ENCODE data around the gene ENAM. TPM values are rescaled to one million over a fixed set of nuclear protein-coding genes. Genes with fewer than 3 reads are reported as not detected.
"Not testable (repeated sequence)": the region's sequence is repeated elsewhere in the genome, so short reads cannot be mapped to it uniquely, and the experiment has no call there.

The ENAM gene
- total RNA-seq, 1 experiment from 2014 or later = not detected

GRCh38 chr4:70627620-70628019, 924 bp upstream of the ENAM start:
- no peak for DNase-seq (ENCODE audit: extremely low read depth, low read depth)

DNA sequence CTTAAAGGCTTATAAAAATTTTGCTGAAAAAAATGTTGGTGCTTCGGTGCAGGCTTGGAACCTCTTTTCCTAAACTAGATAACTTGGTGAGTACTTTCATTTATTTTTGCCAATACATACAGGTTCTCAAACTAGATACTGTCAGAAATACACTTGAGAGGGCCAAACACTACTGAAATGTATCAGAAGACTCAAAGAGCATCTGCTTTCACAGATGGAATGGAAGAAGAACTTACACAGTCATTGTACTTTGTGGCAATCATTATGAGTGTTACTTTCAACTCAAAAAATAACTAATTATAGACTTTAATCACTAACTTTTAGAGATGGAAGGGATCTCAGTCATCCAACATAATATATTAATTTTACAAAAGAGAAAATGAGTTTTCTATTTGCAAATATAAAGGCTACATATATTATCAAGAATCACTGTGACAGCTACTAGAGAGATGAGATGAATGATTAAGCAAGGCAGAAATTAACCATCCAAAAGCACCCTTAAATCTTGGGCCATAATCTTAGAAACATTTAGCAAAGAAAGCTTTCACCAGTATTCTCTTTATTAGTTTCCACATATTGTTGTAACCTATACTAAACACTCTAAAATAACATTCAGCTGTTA, 1.0 kb downstream of the ENAM start:
- DNase-seq (ENCODE audit: extremely low read depth, low read depth) = no peak

DNA sequence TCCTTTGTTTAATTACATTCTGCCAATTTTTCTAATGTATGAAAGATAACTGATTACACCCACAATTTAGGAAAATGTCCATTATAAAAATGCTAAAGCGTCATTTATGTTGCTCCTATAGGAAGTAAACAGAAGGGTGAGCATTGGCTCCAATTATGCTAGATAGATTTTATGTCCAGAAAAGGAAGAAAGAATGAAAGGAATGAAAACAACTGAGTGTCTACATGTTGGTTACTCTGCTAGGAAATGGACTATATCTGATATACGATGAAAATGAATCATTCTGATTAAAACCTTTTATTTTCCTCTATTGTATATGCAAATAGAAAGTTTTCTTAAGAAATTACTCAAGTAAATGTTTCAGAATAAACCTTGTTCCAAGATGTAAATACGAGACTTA, 1.6 kb downstream of the ENAM start:
- DNase-seq (ENCODE audit: extremely low read depth, low read depth) = no peak

GRCh38 chr4:70632028-70632427, 3.5 kb downstream of the ENAM start:
- no peak for DNase-seq (ENCODE audit: extremely low read depth, low read depth)

GRCh38 chr4:70634482-70634881, 5.9 kb downstream of the ENAM start:
- no peak for DNase-seq (ENCODE audit: extremely low read depth, low read depth)

DNA sequence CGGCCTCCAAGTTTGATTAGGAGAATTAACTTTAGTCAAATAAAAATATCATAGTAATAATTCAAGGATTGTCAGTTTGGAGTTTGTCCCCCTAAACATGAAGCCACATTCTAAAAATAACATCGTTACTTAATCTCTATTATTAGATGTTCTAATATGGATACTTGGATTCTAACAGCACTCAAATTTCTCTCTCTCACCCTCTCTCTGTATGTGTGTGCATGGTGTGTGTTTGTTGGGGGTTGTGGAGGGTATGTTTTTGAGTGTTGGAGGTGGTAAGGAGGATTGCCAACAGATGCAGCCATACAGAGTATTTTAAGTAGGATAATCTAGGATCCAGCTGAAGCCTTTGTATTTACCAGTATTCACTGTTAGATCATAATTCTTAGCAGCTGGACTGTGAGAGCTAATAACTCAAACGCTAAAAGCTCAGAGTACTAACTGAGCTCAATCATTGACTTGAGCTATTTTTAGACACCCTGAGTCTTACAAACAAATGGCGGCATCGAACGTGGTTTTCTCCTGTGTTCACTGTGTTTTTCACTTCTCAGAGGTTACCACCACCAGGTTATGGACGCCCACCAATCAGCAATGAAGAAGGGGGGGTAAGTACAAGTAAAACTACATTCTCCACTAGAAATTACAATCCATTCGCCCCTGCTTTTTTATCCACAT, 8.8 kb downstream of the ENAM start:
- DNase-seq (ENCODE audit: extremely low read depth, low read depth) = no peak

DNA sequence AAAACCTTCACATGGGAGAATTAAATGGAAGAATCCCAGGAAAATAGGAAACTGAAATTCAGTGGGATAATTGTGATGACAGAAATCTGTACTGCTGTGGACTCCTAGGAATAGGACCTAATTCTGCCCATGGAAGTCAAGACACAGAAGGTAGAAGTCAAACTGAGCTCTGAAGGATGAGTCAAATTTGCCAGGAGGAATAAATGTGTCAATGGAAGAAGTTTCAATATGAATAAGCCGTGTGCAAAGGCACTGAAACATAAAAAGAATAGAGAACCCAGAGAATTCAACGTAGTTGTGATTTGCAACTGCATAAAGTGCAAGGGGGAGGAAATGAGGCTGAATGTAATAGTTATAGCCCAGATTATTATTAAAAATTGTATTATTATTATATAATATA, 11.6 kb downstream of the ENAM start:
- no peak for DNase-seq (ENCODE audit: extremely low read depth, low read depth)

- DNase-seq (ENCODE audit: extremely low read depth, low read depth) = not testable (repeated sequence)
Measured at GRCh38 chr4:70650741-70651140, 22.2 kb downstream of the ENAM start.

GRCh38 chr4:70651864-70652506, 23.4 kb downstream of the ENAM start:
- peak; percentile 25 for DNase-seq (ENCODE audit: extremely low read depth, low read depth)

- no peak for DNase-seq (ENCODE audit: extremely low read depth, low read depth)
Measured at GRCh38 chr4:70654605-70655011, 26.1 kb downstream of the ENAM start.

DNA sequence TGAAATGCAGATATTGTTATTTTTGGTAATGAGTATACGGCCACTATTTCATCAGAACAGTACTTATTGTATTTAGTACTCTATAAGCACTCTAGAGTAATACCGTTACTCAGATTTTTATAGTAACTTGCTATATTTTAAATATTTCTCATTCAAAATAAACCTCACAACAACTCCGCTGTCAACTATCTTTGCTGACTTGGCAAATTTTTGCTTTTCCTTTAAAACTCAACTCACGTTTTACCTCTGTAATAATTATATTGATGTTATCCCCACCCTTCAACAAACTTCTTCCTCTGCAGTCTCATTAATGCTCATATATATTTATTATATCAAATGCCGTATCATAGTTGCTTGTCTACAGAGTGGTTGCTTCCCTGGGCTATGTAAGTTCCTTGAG, 28.8 kb downstream of the ENAM start:
- DNase-seq (ENCODE audit: extremely low read depth, low read depth) = no peak

DNA sequence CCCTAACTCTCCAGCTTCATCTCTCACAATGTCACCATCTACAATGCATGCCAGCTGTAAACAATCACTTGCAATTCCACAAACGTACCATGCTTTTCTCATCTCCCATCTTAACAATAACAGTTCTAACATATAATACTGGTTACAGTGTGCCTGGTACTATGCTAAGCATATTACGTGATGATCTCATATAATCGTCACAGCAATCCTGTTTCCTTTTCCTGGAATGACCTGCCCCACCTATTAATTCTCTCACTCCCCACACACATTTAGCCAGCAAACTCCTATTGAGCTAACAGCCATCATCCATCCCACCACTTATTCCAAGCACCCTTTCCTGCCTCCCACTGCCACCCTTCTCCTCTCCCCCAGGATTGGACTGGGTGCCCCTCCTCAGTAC, 29.9 kb downstream of the ENAM start:
- DNase-seq (ENCODE audit: extremely low read depth, low read depth) = no peak

- no peak for DNase-seq (ENCODE audit: extremely low read depth, low read depth)
Measured at GRCh38 chr4:70660106-70660505, 31.6 kb downstream of the ENAM start.

- not testable (repeated sequence) for DNase-seq (ENCODE audit: extremely low read depth, low read depth)
Measured at GRCh38 chr4:70661309-70661922, 32.9 kb downstream of the ENAM start.

- DNase-seq (ENCODE audit: extremely low read depth, low read depth) = no peak
Measured at GRCh38 chr4:70666369-70666768, 37.8 kb downstream of the ENAM start, which contains the start of gene JCHAIN. Gene JCHAIN, minus strand, starts transcription at chr4:70666508. Its CDS starts 18 bp downstream, at chr4:70666490.

DNA sequence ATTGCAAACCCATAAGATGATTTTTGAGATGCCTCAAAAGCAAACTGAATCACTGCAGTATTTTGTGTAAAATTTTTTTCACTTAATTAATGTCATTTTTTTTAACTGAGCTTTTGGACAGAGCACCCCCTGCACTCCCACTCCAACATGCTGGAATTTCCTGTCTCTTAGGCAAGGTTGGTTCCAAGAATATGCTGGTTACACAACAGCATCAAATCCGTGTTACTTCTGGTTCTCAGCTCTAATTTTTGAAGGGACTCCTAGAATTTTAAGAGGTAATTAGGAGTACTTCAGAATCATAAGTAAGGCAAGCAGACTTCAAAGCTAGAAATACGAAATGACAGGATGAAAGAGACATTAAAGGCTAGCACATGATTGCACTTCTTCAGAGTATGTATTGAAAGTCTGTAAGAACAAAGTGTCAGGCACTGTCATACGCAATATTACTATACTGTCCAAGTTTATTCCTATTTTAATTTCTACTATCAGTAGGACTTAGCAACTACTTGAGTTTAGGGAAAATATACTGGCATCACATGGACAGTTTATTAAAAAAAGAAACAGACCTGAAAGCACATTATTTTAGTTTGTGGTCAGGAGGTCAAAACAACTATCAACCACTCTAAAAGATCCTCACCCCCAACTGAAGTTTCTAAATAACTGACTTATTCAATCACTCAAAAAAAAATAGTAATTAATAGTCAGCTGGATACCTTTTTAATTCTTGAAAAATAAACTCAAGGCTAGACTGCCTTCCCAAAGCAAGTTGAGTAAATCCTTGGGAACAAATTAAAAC, 39.4 kb downstream of the ENAM start:
- DNase-seq (ENCODE audit: extremely low read depth, low read depth) = no peak

DNA sequence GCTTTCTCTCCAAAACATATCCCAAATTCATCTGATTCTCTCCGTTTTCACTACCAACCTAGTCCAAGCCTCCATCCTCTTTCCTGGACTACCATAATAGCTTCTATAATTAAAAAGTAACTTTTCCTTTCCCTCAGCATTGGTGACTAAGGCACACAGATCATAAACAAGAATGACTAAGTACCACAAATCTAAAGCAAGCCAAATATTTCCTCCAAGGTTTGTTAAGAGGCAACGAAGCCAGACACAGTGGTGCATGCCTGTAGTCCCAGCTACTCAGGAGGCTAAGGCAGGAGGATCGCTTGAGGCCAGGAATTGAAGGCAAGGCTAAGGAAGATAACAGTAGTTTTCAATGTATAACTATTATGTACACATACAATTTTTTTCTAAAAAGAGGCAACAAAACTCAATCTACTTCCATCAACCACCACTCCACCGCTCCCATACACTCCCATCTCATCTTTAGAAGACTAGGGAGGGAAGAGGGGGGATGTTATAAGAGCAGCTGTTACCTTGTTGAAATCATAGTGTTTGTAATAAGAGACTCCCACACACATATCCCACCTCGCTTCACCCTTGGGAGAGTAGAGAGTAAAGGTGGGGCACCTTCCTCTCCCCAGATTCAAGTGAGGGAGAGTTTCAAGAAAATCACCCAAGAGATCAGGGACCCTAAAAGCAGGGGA, 41.9 kb downstream of the ENAM start:
- DNase-seq (ENCODE audit: extremely low read depth, low read depth) = no peak

- no peak for DNase-seq (ENCODE audit: extremely low read depth, low read depth)
Measured at GRCh38 chr4:70671091-70671490, 42.5 kb downstream of the ENAM start.

- no peak for DNase-seq (ENCODE audit: extremely low read depth, low read depth)
Measured at GRCh38 chr4:70674191-70674590, 45.6 kb downstream of the ENAM start.

DNA sequence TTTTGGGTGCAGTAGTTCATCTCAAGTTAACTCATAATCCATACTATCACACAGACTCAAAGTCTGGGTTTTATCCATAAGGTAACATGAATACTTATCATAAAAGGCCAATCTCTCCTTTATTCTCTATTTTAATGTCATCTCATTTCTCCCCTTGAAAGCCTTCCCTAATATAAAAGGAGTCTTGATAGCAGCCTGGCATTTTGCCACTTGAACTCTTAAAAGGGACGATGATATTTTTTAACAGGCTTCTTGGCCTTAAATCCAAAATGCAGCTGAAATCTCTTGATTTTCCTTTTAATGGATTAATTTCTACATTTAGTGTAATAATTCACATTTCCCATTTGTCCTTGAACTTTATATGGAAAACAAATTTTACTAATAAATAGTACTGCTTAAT, 46.2 kb downstream of the ENAM start:
- DNase-seq (ENCODE audit: extremely low read depth, low read depth) = no peak

Measured in NCI-H460 (cell line).